Duodenal mucosa (tissue), 2 donors: ENCODE data around the gene SDR39U1.

ENCODE experiments used
- H3K27ac ChIP-seq: one replicate; pipeline ENCODE4 v1.7.0; 2013; ENCODE audit warnings: low read depth, low read length
- H3K27me3 ChIP-seq, 2 donors: one replicate each; pipeline ENCODE4 v1.7.0; 2013; ENCODE audit warnings: low read length in 2 of 2, control low read depth in 1 of 2; ENCODE audit not compliant: insufficient read depth in 2 of 2, control insufficient read depth in 1 of 2
- H3K36me3 ChIP-seq, 2 donors: one replicate each; pipeline ENCODE4 v1.7.0; 2013; ENCODE audit warnings: low read length in 2 of 2, control low read depth in 1 of 2; ENCODE audit not compliant: insufficient read depth in 2 of 2, control insufficient read depth in 1 of 2
- H3K4me1 ChIP-seq, 2 donors: one replicate each; pipeline ENCODE4 v1.7.0; 2013; ENCODE audit warnings: low read length in 2 of 2, control low read depth in 1 of 2; ENCODE audit not compliant: insufficient read depth in 2 of 2, control insufficient read depth in 1 of 2
- H3K4me3 ChIP-seq, 2 donors: one replicate each; pipeline ENCODE4 v1.7.0; 2013; ENCODE audit warnings: low read length in 2 of 2, low read depth in 1 of 2
- H3K9ac ChIP-seq, 2 donors: one replicate each; pipeline ENCODE4 v1.7.0; 2013; ENCODE audit warnings: low read length in 2 of 2, low read depth in 1 of 2
- H3K9me3 ChIP-seq, 2 donors: one replicate each; pipeline ENCODE4 v1.7.0; 2013; ENCODE audit warnings: low read length in 2 of 2, control low read depth in 1 of 2; ENCODE audit not compliant: control insufficient read depth in 1 of 2

SDR39U1 gene

DNA sequence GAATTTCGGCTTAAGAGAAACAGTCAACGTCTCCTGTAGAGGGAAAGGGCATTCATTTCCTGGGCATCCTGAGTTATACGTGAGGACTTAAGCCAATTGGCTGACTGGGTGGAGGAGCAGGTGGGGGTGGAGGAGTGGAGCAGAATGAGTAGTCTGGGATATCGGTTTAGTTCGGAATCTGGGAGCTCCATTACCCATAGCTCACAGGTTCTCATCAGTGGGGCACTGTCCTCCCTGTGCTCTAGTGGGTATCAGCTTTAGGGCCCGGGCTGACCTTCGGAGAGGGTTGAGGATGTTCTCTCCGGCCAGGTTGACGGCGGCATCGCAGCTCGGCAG, 704 bp downstream of the SDR39U1 start:
- Histone ChIP-seq H3K9ac (peak overlapping the region; percentile 98 to 99), H3K9me3 (no peaks in the 10 kb centered on the region), H3K27me3 (no peaks in the 10 kb centered on the region), H3K27ac (peak overlapping the region; percentile 99), H3K4me1 (peaks cover 26 to 28% of the 10 kb centered on the region in 2 donors), H3K36me3 (peaks cover 32 to 39% of the 10 kb centered on the region in 2 donors), H3K4me3 (peak overlapping the region; percentile 76 to 93)

DNA sequence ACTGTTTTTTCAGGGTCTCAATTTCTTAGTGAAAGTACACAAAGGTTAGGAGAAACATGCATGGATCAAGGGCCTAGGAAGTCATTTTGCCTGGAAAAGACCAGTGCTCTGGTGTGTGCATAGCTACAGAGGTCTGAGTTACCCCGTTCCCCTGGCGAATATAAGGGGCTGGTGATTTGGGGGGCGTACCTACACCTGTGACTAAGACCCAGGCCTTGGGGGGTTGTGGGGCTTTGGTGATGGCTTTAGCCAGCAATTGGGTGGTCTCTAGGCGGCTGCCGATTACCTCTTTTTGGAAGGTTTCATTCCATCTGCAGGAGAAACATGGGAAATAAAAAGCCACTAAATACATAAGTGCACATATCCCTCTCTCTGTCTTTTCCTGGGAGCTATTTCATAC, 1.1 kb downstream of the SDR39U1 start:
- peaks cover 26 to 29% of the 10 kb centered on the region in 2 donors for H3K4me1 ChIP-seq
- peaks cover 33 to 43% of the 10 kb centered on the region in 2 donors for H3K36me3 ChIP-seq
- no peaks in the 10 kb centered on the region for H3K9me3 ChIP-seq

DNA sequence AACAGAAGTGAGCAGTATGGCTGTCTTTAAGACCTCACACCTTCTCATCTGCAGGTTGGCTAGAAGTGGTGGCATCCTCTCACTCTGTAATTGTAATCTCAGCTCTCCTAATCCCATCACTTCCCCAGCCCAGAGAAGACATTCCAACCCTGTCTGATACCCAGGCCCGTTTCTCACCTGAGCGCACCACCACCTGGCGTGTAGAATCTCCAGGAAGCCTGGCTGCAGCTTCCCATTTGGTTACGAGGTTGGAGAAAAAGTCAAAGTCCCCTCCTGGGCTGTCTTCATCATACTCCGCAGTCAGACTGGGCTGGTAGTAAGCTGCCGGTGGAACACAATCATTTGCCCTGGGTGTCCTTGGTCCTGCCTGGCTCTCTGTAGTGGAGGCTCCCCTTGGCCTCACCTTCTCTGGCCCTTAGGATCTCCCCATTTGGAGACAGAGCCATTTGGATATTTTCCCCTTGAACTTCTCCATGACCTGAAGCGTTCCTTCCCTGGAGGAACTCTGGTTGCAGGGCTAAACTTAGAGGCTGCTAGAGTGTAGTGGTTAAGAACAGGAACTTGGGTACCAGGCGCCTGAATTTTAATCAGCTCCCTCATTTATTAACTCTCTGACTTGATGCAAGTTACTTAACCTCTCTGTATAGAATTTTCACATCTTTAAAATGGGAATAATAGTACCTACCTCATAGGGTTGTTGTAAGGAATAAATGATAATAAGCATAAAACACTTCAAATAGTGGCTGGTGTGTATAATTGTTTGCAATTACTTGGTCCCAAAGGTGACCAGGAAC, 1.8 kb downstream of the SDR39U1 start:
- peaks cover 35 to 47% of the 10 kb centered on the region in 2 donors for H3K36me3 ChIP-seq
- no peaks in the 10 kb centered on the region for H3K9me3 ChIP-seq
- H3K27me3 ChIP-seq, result no peaks in the 10 kb centered on the region
- H3K9ac ChIP-seq, result peak overlapping the region in 1 of 2 donors; percentile 7
- H3K4me1 ChIP-seq, result peaks cover 26 to 29% of the 10 kb centered on the region in 2 donors
- no peak overlapping the region for H3K4me3 ChIP-seq
- no peak overlapping the region for H3K27ac ChIP-seq

More for the DNA sequence above, 1.1 kb downstream of the SDR39U1 start:
- Histone ChIP-seq H3K27me3 (no peaks in the 10 kb centered on the region), H3K27ac (no peak overlapping the region), H3K4me3 (peak overlapping the region; percentile 76 to 93), H3K9ac (peak overlapping the region; percentile 7 to 99)

DNA sequence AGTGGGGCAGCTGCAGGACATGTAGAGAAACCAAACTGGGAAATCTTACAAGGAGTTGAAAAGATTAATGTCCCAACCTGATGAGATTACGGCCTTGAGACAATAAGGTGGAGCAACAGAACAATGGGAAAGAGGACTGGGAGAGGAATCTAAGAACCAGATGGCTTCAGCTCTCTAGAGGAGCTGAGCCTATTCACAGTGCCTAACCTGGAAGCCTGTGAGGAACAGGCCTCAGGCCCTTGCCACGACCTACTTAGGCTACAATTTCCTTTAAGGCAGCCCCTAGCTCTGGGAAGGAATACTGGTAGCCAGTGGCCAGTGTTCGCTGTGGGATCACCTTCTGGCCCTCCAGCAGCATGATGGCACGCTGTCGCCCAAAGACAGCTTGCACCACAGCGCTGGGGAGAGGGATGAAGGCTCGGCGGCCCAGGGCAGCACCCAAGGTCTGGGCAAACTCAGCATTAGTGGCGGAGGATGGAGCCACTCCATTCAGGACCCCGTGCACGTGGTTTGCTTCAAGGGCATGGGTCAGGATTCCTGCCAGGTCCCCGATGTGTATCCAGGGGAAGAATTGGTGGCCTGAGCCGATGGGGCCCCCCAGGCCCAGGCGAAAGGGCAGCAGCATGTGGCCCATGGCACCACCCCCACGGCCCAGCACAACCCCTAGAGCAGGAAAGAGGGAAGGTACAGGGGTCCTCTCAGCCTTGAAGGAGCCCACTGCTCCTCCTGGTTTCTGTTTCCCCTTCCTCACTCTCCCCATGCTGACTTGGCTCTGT, 2.6 kb downstream of the SDR39U1 start:
- Histone ChIP-seq H3K4me3 (no peak overlapping the region), H3K4me1 (peaks cover 26 to 29% of the 10 kb centered on the region in 2 donors), H3K27me3 (no peaks in the 10 kb centered on the region), H3K9me3 (no peaks in the 10 kb centered on the region), H3K36me3 (peaks cover 36 to 47% of the 10 kb centered on the region in 2 donors), H3K27ac (no peak overlapping the region), H3K9ac (no peak overlapping the region)

GRCh38 chr14:24439257-24439656, 3.3 kb downstream of the SDR39U1 start:
- Histone ChIP-seq H3K27me3 (no peaks in the 10 kb centered on the region), H3K9ac (no peak overlapping the region), H3K27ac (no peak overlapping the region), H3K4me1 (peaks cover 26 to 29% of the 10 kb centered on the region in 2 donors), H3K4me3 (no peak overlapping the region), H3K36me3 (peaks cover 36 to 48% of the 10 kb centered on the region in 2 donors), H3K9me3 (no peaks in the 10 kb centered on the region)

DNA sequence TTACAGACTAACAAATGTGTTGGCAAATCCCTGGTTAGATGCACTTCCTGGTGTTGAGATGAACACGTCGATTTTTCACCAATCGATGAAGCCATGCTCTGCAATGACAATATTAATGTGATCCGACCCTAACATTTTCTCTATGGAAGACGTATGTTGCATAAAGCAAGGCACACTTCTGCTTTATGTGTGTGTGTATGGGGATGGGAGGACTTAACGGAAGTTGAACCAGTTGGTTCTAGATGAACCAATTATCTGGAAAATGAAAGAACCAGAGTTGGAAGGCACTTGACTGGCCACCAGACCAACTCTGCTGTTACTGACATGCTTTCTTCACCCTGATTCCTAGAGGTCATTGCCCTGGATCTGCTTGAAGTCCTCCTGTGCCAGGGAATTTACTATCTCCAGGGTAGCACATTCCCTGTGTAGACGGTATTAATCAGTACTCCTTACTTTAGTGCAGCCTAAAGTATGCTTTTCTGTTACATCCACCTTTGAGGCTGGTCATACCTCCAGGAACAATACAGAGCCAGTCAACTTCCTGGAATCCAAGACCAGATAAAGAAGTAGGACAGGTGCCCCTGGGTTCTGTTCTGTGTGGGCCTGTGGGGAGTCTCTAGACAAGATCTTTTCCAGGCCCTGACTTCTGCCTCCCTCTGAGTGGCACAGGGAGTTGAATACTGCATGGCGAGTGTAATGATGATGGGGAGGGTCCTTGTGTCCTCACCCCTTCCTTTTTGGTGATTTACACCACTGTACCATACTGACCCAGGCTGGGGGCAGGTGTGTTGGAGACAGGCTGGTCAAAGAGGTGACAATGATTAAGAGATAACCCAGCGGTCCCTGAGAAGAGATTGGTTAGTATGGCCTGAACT, 4.1 kb downstream of the SDR39U1 start:
- no peak overlapping the region for H3K4me3 ChIP-seq
- no peaks in the 10 kb centered on the region for H3K9me3 ChIP-seq
- H3K9ac ChIP-seq, result no peak overlapping the region
- H3K27ac ChIP-seq, result no peak overlapping the region
- peaks cover 24 to 27% of the 10 kb centered on the region in 2 donors for H3K4me1 ChIP-seq
- H3K27me3 ChIP-seq, result no peaks in the 10 kb centered on the region
- peaks cover 38 to 55% of the 10 kb centered on the region in 2 donors for H3K36me3 ChIP-seq

DNA sequence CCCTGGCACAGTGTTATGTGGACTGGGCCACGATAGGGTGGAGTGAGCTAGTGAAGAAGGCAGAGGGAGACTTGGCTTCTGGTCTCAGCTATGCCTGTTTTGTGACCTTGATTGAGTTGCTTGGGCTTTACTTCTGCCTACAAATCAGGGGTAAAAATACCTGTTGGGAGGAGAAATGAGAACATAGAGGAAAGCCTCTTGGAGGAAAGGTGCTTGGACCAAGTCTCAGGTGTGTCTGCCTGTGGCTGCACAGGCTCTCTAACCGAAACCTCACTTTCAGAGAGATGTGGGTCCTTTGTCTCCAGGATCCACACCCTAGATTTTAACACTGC, 4.9 kb downstream of the SDR39U1 start:
- Histone ChIP-seq H3K27me3 (no peaks in the 10 kb centered on the region), H3K36me3 (peaks cover 46 to 63% of the 10 kb centered on the region in 2 donors)

GRCh38 chr14:24437020-24437735, 5.4 kb downstream of the SDR39U1 start:
- peaks cover 32 to 33% of the 10 kb centered on the region in 2 donors for H3K4me1 ChIP-seq
- H3K9me3 ChIP-seq, result no peaks in the 10 kb centered on the region
- H3K9ac ChIP-seq, result no peak overlapping the region
- H3K27me3 ChIP-seq, result no peaks in the 10 kb centered on the region
- no peak overlapping the region for H3K27ac ChIP-seq
- H3K36me3 ChIP-seq, result peaks cover 51 to 68% of the 10 kb centered on the region in 2 donors
- H3K4me3 ChIP-seq, result no peak overlapping the region

More for the DNA sequence above, 4.9 kb downstream of the SDR39U1 start:
- Histone ChIP-seq H3K27ac (no peak overlapping the region), H3K9ac (no peak overlapping the region), H3K9me3 (no peaks in the 10 kb centered on the region), H3K4me1 (peaks cover 28% of the 10 kb centered on the region in 2 donors), H3K4me3 (no peak overlapping the region)

GRCh38 chr14:24436355-24437019, 6.1 kb downstream of the SDR39U1 start:
- no peaks in the 10 kb centered on the region for H3K9me3 ChIP-seq
- H3K4me1 ChIP-seq, result peaks cover 34 to 35% of the 10 kb centered on the region in 2 donors
- no peaks in the 10 kb centered on the region for H3K27me3 ChIP-seq
- H3K9ac ChIP-seq, result no peak overlapping the region
- H3K27ac ChIP-seq, result no peak overlapping the region
- no peak overlapping the region for H3K4me3 ChIP-seq
- H3K36me3 ChIP-seq, result peaks cover 53 to 72% of the 10 kb centered on the region in 2 donors
